HepG2 (cell line): ENCODE measurements around the gene KIAA0232. TPM values are rescaled to one million over a fixed set of nuclear protein-coding genes. Genes with fewer than 3 reads are reported as not detected.

ENCODE experiments used
- GFI1 ChIP-seq: sonication (generic); formaldehyde crosslinking; IDR thresholded peaks from 2 replicates; pipeline ENCODE4 v1.5.0; 2020; ENCODE audit warnings: missing genetic modification reagents, mild to moderate bottlenecking, borderline replicate concordance
- JUN ChIP-seq: sonication (generic); formaldehyde crosslinking; IDR thresholded peaks from 2 replicates; pipeline ENCODE4 v1.4.0; 2020; ENCODE audit warnings: mild to moderate bottlenecking, missing genetic modification reagents
- KDM3A ChIP-seq: IDR thresholded peaks from 2 replicates; pipeline ENCODE4 v1.6.1; 2018; ENCODE audit warnings: low read depth, missing compliant biosample characterization
- KLF16 ChIP-seq, 2 experiments: sonication (generic) in 1 of 2; formaldehyde crosslinking in 1 of 2; IDR thresholded peaks; 2 replicates each; pipeline versions ENCODE4 v1.6.1 to v1.8.0; 2016 to 2023; ENCODE audit warnings: missing genetic modification reagents in 2 of 2, missing compliant biosample characterization in 1 of 2
- KLF6 ChIP-seq: IDR thresholded peaks from 2 replicates; pipeline ENCODE4 v1.8.0; 2016; ENCODE audit warnings: missing biosample characterization, missing genetic modification reagents
- MTA3 ChIP-seq: sonication (generic); formaldehyde crosslinking; IDR thresholded peaks from 2 replicates; pipeline ENCODE4 v1.4.0; 2020; ENCODE audit warnings: missing genetic modification reagents
- NFKB2 ChIP-seq: sonication (generic); formaldehyde crosslinking; IDR thresholded peaks from 2 replicates; pipeline ENCODE4 v1.4.0; 2020; ENCODE audit warnings: missing genetic modification reagents, borderline replicate concordance
- RAD21 ChIP-seq: fragments of 450-650 bp; formaldehyde crosslinking; IDR thresholded peaks from 2 replicates; pipeline ENCODE4 v1.5.0; 2020; ENCODE audit warnings: mild to moderate bottlenecking
- RARA ChIP-seq: IDR thresholded peaks from 2 replicates; pipeline ENCODE4 v1.6.1; 2016; ENCODE audit warnings: missing genetic modification reagents, missing compliant biosample characterization
- SMYD3 ChIP-seq: sonication (generic); formaldehyde crosslinking; IDR thresholded peaks from 2 replicates; pipeline ENCODE4 v1.8.1; 2023; ENCODE audit warnings: mild to moderate bottlenecking, missing genetic modification reagents
- SOX6 ChIP-seq, 2 experiments: fragments of 450-650 bp in 1 of 2; sonication (generic) in 1 of 2; formaldehyde crosslinking in 1 of 2; IDR thresholded peaks; 2 replicates each; pipeline versions ENCODE4 v1.4.0 to v1.6.1; 2017 to 2020; ENCODE audit warnings: antibody characterized with exemption in 1 of 2, mild to moderate bottlenecking in 1 of 2, missing genetic modification reagents in 1 of 2
- TCF7 ChIP-seq: sonication (generic); IDR thresholded peaks from 2 replicates; pipeline ENCODE4 v1.6.1; 2016; ENCODE audit warnings: antibody characterized with exemption, low read depth
- ZFP37 ChIP-seq: sonication (generic); formaldehyde crosslinking; IDR thresholded peaks from 2 replicates; pipeline ENCODE4 v1.4.0; 2020; ENCODE audit warnings: missing genetic modification reagents, borderline replicate concordance
- ZNF12 ChIP-seq: sonication (generic); formaldehyde crosslinking; IDR thresholded peaks from 2 replicates; pipeline ENCODE4 v1.5.0; 2020; ENCODE audit warnings: missing genetic modification reagents
- ZNF251 ChIP-seq: sonication (generic); formaldehyde crosslinking; IDR thresholded peaks from 2 replicates; pipeline ENCODE4 v1.9.0; 2021; ENCODE audit warnings: mild to moderate bottlenecking, missing genetic modification reagents
- ZNF263 ChIP-seq: sonication (generic); formaldehyde crosslinking; IDR thresholded peaks from 2 replicates; pipeline ENCODE4 v1.4.0; 2020; ENCODE audit warnings: missing genetic modification reagents
- ZNF549 ChIP-seq: sonication (generic); formaldehyde crosslinking; IDR thresholded peaks from 2 replicates; pipeline ENCODE4 v1.5.0; 2020; ENCODE audit warnings: missing genetic modification reagents
- ZNF614 ChIP-seq: IDR thresholded peaks from 2 replicates; pipeline ENCODE4 v1.6.1; 2018; ENCODE audit warnings: missing biosample characterization, missing genetic modification reagents, inconsistent platforms, borderline replicate concordance
- polyA plus RNA-seq, 8 experiments: library from polyadenylated mRNA; depleted of rRNA in 3 of 8; stranded (reverse) in 7 of 8; unstranded in 1 of 8; fragments of >200 nt; fragmentation: Illumina TruSeq in 4 of 8; extraction: Trizol in 4 of 8; gene quantifications; 2 replicates each; pipeline versions ENCODE4 v1.2.1 to v1.2.3, GENCODE V29; 2011 to 2016; ENCODE audit warnings: low read depth in 4 of 8, missing spikeins in 1 of 8, mixed read lengths in 1 of 8; ENCODE audit not compliant: insufficient read depth in 1 of 8
- total RNA-seq, 5 experiments: library from RNA; depleted of rRNA; stranded (reverse); fragments of >200 nt; fragmentation: Illumina TruSeq; extraction: Trizol; gene quantifications; 2 replicates each; pipeline ENCODE4 v1.2.3, GENCODE V29; 2016; ENCODE audit warnings: low read depth in 1 of 5
- TF ChIP-seq, protein P1 (sequence below): sonication (generic); formaldehyde crosslinking; IDR thresholded peaks from 2 replicates; pipeline ENCODE4 v1.9.0; 2021; ENCODE audit warnings: mild to moderate bottlenecking, missing genetic modification reagents
- TF ChIP-seq, protein P2 (sequence below): sonication (generic); formaldehyde crosslinking; conservative IDR thresholded peaks from 2 replicates; pipeline ENCODE4 v1.8.0; 2022; ENCODE audit warnings: mild to moderate bottlenecking, moderate library complexity, missing genetic modification reagents
- TF ChIP-seq, protein P3 (sequence below): sonication (generic); formaldehyde crosslinking; IDR thresholded peaks from 2 replicates; pipeline ENCODE4 v1.8.1; 2023; ENCODE audit warnings: mild to moderate bottlenecking, moderate library complexity, missing genetic modification reagents

KIAA0232 gene
- total and polyA plus RNA-seq, 2 of the 13 experiments (the other 11 are each of a cell fraction or from before 2014, with no cell fraction given) = 7.8 to 17.1 TPM

DNA sequence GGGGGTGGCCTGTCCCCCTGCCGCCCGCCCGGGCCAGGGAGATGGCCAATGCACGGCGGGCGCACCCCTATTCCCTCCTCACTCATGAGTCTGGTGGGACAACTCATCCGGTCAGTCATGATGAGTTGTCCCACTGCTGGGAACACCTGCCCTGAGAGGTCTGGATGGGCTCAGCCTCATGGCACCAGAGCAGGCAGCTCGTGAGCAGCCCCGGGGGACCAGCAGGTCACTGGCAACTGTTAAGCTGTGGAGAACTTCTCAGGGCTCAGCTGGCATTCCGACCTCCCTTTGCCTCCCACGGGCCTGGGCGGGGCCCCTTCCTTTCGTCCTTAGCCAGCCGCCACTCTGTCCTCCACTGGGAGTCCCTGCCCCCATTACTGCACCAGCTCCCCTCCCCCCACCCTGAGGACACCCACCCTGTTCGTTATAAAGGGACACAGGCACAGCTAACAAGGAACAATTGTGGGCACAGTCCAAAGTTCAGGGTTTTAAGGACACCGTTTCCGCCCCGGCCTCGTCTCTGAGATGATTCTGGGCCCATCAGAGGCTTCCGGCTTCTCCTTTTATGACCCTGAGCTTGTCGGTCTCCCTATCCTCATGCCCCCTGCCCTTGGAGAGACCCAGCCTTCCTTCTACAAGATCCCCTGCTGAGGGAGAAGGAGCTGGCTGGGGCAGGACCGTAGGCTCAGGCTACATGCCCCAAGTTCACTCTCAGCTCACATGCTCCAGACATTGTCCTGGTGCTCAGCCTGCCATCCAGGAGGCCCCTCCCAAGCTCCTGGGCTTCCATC is 14.6 kb upstream of the KIAA0232 start (continued):
- TF ChIP-seq SOX6 (IDR thresholded peaks at IDR 0.05) = no peak
- peak; percentile 59; the same call in 1 of the 2 replicates for TF ChIP-seq SOX6 (CRISPR knock-in tag; IDR thresholded peaks at IDR 0.05)
- TF ChIP-seq JUN (CRISPR knock-in tag) = no peak
- TF ChIP-seq SMYD3 (CRISPR knock-in tag) = no peak
- TF ChIP-seq RARA (CRISPR knock-in tag) = peak; percentile 40; the same call in 1 of the 2 replicates
- no peak for TF ChIP-seq ZNF12 (CRISPR knock-in tag)
- TF ChIP-seq ZNF251 = no peak
- TF ChIP-seq MTA3 (CRISPR knock-in tag) = no peak
- TF ChIP-seq ZNF263 = 0 out of 2 replicates have a peak, but pooled peaks have one; percentile 16
- TF ChIP-seq, protein P1, sequence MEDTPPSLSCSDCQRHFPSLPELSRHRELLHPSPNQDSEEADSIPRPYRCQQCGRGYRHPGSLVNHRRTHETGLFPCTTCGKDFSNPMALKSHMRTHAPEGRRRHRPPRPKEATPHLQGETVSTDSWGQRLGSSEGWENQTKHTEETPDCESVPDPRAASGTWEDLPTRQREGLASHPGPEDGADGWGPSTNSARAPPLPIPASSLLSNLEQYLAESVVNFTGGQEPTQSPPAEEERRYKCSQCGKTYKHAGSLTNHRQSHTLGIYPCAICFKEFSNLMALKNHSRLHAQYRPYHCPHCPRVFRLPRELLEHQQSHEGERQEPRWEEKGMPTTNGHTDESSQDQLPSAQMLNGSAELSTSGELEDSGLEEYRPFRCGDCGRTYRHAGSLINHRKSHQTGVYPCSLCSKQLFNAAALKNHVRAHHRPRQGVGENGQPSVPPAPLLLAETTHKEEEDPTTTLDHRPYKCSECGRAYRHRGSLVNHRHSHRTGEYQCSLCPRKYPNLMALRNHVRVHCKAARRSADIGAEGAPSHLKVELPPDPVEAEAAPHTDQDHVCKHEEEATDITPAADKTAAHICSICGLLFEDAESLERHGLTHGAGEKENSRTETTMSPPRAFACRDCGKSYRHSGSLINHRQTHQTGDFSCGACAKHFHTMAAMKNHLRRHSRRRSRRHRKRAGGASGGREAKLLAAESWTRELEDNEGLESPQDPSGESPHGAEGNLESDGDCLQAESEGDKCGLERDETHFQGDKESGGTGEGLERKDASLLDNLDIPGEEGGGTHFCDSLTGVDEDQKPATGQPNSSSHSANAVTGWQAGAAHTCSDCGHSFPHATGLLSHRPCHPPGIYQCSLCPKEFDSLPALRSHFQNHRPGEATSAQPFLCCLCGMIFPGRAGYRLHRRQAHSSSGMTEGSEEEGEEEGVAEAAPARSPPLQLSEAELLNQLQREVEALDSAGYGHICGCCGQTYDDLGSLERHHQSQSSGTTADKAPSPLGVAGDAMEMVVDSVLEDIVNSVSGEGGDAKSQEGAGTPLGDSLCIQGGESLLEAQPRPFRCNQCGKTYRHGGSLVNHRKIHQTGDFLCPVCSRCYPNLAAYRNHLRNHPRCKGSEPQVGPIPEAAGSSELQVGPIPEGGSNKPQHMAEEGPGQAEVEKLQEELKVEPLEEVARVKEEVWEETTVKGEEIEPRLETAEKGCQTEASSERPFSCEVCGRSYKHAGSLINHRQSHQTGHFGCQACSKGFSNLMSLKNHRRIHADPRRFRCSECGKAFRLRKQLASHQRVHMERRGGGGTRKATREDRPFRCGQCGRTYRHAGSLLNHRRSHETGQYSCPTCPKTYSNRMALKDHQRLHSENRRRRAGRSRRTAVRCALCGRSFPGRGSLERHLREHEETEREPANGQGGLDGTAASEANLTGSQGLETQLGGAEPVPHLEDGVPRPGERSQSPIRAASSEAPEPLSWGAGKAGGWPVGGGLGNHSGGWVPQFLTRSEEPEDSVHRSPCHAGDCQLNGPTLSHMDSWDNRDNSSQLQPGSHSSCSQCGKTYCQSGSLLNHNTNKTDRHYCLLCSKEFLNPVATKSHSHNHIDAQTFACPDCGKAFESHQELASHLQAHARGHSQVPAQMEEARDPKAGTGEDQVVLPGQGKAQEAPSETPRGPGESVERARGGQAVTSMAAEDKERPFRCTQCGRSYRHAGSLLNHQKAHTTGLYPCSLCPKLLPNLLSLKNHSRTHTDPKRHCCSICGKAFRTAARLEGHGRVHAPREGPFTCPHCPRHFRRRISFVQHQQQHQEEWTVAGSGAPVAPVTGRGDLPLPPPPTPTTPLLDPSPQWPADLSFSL (CRISPR knock-in tag) = no peak
- no peak for TF ChIP-seq ZNF549 (CRISPR knock-in tag)
- no peak for TF ChIP-seq ZFP37
- TF ChIP-seq RAD21 (CRISPR knock-in tag) = no peak
- TF ChIP-seq GFI1 (CRISPR knock-in tag) = 0 out of 2 replicates have a peak, but pooled peaks have one; percentile 20
- TF ChIP-seq TCF7 = peak; percentile 36; the same call in 1 of the 2 replicates
- TF ChIP-seq, protein P2, sequence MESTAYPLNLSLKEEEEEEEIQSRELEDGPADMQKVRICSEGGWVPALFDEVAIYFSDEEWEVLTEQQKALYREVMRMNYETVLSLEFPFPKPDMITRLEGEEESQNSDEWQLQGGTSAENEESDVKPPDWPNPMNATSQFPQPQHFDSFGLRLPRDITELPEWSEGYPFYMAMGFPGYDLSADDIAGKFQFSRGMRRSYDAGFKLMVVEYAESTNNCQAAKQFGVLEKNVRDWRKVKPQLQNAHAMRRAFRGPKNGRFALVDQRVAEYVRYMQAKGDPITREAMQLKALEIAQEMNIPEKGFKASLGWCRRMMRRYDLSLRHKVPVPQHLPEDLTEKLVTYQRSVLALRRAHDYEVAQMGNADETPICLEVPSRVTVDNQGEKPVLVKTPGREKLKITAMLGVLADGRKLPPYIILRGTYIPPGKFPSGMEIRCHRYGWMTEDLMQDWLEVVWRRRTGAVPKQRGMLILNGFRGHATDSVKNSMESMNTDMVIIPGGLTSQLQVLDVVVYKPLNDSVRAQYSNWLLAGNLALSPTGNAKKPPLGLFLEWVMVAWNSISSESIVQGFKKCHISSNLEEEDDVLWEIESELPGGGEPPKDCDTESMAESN (CRISPR knock-in tag) = no peak
- no peak for TF ChIP-seq ZNF614 (CRISPR knock-in tag)
- TF ChIP-seq, protein P3, sequence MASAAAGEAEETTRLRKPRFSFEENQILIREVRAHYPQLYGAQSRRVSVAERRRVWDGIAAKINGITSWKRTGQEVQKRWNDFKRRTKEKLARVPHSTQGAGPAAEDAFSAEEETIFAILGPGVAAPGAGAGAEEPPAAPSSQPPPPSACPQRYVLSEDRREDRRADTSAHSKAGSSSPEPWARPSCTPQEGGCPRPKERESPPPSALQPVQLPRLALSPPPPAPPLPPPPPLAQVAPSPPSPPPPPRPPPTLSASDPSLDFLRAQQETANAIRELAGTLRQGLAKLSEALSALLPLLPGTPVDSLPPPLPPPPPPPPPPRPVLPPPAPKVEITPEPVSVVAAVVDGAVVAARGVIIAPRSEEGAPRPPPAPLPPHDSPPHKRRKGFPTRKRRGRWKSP (CRISPR knock-in tag) = no peak
- no peak for TF ChIP-seq KDM3A
- no peak; a peak in 1 of 4 replicates for TF ChIP-seq KLF16 (CRISPR knock-in tag; IDR thresholded peaks at IDR 0.05)
- no peak for TF ChIP-seq KLF6 (CRISPR knock-in tag)
- TF ChIP-seq NFKB2 = peak; percentile 56; the same call in 1 of the 2 replicates
